ENCODE measurements around the gene AMIGO2.

Gene AMIGO2

DNA sequence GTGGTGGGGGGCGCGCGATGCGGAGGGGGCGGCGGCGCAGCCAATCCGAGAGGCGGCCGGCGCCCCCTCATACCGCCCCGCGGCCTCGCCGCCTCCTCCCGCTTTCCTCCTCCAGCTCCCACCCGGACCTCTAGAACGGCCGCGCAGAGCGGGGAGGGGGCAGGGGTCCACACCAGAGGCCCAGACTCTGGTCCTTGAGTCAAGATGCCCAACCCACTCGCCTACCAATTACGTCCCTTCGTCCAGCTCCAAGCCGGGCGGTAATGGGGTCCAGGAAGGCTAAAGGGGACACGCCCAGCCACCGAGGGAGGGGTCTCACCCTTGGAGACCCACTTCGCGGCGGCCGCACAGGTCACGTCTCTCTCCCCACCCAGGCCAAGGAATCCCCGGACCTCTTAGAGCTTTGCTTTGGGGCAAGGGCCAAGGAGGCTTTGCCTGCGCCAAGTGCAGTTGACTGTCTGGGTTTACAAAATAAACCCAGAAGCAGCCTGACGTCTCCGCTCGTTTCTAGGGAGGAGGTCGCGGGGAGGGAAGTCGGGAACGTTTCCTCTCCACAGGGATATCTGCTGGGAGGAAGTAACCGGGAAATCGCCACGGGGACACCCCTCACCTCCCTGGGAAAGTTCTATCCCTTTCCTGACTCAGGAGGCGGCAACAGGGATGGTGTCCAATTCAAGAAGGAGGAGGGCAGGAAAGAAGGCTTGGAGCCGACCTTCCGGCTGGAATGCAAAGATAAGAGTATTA is 394 bp upstream of the AMIGO2 start (continued):
- TF ChIP-seq, protein P1, sequence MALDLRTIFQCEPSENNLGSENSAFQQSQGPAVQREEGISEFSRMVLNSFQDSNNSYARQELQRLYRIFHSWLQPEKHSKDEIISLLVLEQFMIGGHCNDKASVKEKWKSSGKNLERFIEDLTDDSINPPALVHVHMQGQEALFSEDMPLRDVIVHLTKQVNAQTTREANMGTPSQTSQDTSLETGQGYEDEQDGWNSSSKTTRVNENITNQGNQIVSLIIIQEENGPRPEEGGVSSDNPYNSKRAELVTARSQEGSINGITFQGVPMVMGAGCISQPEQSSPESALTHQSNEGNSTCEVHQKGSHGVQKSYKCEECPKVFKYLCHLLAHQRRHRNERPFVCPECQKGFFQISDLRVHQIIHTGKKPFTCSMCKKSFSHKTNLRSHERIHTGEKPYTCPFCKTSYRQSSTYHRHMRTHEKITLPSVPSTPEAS (tag by site-specific recombination; IDR thresholded peaks at IDR 0.05): no peak
- no peak for TF ChIP-seq ZNF777 (tag by site-specific recombination; IDR thresholded peaks at IDR 0.05; ENCODE audit: borderline replicate concordance)
- peak; percentile 93; the same call in 1 of the 2 replicates for TF ChIP-seq PRDM10 (tag by site-specific recombination; IDR thresholded peaks at IDR 0.05)
- peak; percentile 62 for TF ChIP-seq SP3 (tag by site-specific recombination; IDR thresholded peaks at IDR 0.05)
- no peak for TF ChIP-seq ZNF658 (tag by site-specific recombination; IDR thresholded peaks at IDR 0.05)
- TF ChIP-seq, protein P2, sequence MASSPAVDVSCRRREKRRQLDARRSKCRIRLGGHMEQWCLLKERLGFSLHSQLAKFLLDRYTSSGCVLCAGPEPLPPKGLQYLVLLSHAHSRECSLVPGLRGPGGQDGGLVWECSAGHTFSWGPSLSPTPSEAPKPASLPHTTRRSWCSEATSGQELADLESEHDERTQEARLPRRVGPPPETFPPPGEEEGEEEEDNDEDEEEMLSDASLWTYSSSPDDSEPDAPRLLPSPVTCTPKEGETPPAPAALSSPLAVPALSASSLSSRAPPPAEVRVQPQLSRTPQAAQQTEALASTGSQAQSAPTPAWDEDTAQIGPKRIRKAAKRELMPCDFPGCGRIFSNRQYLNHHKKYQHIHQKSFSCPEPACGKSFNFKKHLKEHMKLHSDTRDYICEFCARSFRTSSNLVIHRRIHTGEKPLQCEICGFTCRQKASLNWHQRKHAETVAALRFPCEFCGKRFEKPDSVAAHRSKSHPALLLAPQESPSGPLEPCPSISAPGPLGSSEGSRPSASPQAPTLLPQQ (tag by site-specific recombination; IDR thresholded peaks at IDR 0.05): 0 out of 2 replicates have a peak, but pooled peaks have one; percentile 17
- peak; percentile 47; the same call in 1 of the 2 replicates for TF ChIP-seq KLF10 (tag by site-specific recombination; IDR thresholded peaks at IDR 0.05)
- TF ChIP-seq ZNF449 (tag by site-specific recombination; IDR thresholded peaks at IDR 0.05): no peak
- no peak; the same call in 1 of the 2 replicates for TF ChIP-seq ZNF341 (tag by site-specific recombination; IDR thresholded peaks at IDR 0.05; ENCODE audit: low read depth)
- TF ChIP-seq ZFP37 (tag by site-specific recombination; IDR thresholded peaks at IDR 0.05): 0 out of 2 replicates have a peak, but pooled peaks have one; percentile 18
- TF ChIP-seq GLIS1 (tag by site-specific recombination; IDR thresholded peaks at IDR 0.05): peak; percentile 48; the same call in 1 of the 2 replicates
- TF ChIP-seq, protein P3, sequence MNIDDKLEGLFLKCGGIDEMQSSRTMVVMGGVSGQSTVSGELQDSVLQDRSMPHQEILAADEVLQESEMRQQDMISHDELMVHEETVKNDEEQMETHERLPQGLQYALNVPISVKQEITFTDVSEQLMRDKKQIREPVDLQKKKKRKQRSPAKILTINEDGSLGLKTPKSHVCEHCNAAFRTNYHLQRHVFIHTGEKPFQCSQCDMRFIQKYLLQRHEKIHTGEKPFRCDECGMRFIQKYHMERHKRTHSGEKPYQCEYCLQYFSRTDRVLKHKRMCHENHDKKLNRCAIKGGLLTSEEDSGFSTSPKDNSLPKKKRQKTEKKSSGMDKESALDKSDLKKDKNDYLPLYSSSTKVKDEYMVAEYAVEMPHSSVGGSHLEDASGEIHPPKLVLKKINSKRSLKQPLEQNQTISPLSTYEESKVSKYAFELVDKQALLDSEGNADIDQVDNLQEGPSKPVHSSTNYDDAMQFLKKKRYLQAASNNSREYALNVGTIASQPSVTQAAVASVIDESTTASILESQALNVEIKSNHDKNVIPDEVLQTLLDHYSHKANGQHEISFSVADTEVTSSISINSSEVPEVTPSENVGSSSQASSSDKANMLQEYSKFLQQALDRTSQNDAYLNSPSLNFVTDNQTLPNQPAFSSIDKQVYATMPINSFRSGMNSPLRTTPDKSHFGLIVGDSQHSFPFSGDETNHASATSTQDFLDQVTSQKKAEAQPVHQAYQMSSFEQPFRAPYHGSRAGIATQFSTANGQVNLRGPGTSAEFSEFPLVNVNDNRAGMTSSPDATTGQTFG (tag by site-specific recombination; IDR thresholded peaks at IDR 0.05; ENCODE audit: borderline replicate concordance): no peak
- no peak for TF ChIP-seq ZNF610 (tag by site-specific recombination; IDR thresholded peaks at IDR 0.05; ENCODE audit: borderline replicate concordance)

Data from HEK293 (cell line).